GM18858 (cell line): Measurements from ENCODE around the gene CDH4.

Experiments used
- ATAC-seq: cut with Tn5 transposase; IDR thresholded peaks from one replicate; pipeline ENCODE4 v1.9.1; 2021; ENCODE audit not compliant: unreplicated experiment

CDH4 gene

DNA sequence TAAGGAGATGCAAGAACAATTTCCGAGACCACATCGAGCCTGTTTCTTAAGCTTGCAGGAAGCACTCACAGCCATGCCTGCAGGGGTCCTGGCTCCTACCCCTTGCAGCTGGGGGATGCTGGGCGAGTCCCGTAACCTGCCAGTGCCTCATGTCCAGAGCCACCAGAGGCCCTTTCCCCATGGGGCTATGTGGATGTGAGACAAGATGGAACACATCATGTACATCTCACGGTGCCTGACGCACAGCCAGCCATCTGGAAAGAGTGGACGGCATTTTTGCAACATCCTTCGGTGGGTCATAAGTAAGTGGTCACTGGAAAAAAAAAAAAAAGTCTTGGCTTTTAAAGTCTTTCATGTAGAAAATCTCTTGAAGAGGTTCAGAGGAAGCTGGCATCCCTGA is 72.8 kb downstream of the CDH4 start:
- no peak for ATAC-seq

DNA sequence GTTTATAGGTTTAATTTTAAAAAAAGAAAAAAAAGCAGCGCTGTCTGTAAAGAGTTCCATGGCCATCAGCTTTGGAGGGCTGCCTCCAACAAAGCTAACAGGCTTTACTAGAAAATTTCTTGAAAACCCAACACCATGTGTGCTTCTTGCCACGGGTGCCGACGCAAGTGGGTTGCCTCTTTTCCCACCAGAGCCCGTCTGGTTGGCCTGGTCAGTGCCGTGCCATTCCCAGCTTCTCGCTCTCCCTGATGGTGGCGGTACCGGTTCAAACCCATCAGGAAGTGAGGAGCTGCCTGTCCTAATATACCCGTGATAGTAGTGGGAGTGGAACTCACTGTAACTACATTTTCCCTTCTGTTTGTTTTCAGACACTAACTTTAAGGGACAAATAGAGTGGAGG is 73.7 kb downstream of the CDH4 start:
- no peak for ATAC-seq

DNA sequence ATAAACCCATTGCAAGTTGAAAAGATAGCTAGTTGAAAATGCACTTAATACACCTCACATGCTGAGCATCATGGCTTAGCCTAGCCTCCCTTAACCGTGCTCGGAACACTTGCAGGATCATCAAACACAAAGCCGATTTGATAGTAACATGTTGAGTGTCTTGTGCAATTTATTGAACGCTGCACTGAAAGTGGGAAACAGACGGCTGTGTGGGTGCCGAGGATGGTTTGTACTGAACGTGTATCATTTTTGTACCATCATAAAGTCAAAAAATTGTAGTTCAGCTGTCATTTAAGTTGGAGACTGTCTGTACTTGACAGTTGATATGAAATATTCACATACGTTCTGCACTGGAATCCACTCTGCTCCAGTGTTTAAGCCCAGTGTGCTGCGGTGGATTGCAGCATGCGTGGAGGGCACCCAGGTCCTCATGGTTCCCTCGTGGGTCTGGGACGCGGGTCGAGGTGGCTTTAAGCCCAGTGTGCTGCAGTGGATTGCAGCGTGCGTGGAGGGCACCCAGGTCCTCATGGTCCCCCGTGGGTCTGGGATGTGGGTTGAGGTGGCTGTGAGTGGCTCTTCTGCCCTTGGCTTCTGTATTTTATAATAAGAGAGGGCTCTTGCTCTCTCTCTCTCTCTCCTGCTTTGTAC is 77.0 kb downstream of the CDH4 start:
- ATAC-seq, result no peak

DNA sequence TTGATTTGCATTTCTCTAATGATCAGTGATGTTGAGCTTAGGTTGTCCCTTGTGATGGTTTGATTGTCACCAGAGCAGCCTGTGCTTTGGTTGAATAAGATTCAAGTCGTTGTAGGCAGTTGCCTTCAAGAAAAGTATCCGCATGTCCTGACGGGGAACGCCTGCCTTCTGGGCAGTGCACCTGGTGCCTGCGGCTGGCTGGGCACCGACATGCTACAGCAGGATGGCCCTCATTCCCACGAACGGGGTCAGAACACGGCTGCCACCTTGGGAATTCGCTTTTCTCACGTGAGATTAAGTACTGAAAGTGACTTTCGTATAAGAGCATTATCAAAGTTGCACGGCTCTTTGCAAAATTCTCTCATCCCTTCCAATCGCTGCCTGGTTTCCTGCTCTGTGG is 78.4 kb downstream of the CDH4 start:
- ATAC-seq, result no peak

DNA sequence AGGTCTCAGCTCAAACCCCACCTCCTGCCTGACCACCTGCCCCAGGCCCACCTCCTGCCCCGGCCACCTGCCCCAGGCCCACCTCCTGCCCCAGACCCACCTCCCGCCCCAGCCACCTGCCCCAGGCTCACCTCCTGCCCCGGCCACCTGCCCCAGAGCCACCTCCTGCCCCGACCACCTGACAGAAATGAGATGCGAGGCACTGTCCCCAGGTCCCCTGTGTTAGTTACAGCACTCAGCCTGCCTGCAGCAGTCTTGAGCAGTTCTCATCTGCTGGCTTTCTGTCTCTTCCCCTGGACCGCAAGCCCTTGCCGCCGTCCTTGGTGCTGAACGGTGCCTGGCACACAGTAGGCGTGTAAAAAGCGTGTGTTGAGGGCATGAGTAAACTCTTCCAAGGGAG is 79.5 kb downstream of the CDH4 start:
- no peak for ATAC-seq

DNA sequence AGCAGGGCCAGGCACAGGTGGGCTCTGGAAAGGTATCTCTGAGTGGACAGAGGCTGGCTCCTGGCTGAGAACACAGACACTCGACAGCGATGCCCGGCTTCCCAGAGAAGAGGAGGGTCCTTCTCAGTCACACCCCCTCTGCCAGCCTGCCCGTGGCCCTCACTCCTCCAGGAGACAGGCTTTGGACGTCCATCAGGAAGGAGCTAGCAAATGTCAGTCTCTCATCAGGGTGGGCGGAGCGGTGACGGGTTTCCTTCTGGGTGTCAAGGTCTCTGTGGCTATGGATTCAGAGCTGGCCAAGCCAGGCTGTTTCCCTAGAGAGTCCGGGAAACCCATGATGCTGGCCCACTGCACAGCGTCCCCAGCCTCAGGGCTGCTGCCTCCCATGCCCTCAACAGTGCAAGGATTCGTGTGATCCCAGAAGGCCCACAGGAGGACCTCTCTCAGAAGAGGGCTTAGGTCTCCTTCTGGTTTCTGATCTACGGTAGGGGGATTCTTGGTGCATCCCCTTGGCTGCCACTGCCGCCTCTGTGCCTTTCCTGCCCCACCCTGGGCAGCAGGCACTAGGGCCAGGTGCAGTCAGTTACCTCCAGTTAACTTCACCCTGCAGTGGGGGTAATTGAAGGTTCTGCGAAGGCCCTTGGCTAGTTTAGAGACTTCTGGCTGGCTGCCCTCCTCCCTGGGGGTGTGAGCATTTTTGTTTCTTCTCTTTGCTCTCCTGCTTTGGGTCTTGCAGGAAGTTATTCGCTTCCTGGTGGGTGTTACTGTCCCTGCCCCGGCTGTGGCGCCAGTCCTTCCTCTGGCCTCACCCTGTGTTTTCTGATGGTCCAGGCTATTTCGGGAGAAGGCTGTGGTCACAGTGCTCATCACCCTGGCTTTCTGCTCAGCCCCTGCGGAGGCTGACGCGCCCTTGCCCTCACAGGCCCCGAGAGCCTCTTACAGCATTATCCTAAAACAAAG is 80.2 kb downstream of the CDH4 start:
- ATAC-seq, result no peak

DNA sequence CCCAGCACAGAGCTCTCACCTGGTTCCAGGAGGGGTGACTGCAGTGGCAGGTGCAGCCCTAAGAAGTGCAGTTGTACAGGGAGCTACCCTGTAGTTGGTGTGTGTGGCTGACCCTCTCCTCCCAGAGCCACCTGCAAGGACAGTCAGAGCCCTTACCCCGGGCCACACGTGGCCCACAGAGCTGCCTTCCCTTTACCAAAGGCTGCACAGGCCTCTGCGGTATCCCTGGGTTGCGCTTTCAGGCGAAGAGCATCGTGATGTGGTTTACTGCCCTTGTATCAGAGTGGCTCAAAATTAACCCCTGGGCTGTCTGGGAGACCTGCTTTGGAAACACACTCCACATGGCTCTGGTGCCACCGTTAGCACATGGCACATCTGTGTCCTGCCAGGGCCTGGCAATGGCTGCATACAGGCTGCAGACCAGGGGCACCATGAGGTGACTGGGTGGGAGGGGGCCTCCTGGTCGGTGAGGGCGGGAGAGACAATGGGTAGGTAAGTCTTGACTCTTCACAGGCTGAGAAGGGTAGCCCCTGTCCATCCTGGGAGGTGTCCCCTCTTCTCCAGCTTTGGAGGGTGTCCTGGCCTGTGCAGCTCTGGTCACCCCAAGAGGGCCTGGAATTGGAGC is 81.5 kb downstream of the CDH4 start:
- no peak for ATAC-seq

DNA sequence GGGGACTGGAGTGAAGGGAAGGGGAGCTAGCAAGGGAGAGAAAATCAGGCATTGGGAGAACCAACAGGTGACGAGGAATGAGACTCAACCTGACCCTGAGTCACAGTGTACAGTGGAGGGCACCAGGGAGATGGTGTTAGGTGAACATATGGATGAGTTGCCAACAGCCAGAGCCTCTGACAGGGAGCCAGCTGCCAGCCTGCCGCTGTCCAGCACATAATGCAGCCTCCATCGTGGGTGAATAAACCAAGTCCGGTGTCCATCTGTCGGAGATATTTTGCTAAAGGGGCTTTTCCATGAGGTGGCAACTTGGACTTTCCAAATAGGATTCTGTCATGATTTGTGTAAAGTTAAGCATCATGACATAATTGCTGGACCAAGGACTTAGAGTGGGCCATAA is 88.1 kb downstream of the CDH4 start:
- no peak for ATAC-seq

DNA sequence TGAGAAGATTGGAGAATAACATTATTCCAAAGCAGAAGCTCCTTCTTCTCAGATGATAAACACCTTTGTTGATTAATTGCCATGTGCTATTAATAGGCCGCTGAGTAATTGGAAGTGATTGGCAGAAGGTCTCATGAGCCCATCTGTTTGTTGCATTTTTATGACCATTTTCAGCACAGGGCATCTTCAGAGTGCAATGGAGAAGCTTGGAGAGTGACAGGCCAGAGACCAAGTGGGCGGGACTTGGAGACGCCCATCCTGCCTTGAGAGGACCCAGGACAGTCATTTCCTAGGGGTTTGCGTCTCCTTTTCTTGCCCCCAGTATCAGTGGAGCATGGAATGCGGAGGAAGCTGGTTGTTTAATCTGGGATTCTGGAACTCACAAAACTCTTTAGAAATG is 89.5 kb downstream of the CDH4 start:
- no peak for ATAC-seq

DNA sequence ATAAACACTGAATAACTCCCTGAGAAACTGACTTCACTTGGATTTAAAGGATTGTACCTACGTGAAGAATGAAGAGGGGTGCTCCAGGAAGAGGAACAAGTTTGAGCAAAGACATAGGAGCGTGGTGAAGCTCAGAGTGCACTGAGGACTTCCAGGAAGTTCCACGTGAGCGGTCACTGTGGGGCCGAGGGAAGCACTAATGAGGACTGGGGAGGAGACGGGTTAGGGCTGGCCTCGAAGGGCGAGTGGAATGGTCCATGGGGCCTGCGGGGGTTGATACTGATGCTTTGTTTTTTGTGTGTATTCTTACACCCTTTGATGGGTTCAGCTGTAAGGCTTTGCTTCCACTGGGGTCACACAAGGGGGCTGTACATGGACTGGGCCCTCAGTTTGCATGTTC is 91.9 kb downstream of the CDH4 start:
- ATAC-seq, result no peak

DNA sequence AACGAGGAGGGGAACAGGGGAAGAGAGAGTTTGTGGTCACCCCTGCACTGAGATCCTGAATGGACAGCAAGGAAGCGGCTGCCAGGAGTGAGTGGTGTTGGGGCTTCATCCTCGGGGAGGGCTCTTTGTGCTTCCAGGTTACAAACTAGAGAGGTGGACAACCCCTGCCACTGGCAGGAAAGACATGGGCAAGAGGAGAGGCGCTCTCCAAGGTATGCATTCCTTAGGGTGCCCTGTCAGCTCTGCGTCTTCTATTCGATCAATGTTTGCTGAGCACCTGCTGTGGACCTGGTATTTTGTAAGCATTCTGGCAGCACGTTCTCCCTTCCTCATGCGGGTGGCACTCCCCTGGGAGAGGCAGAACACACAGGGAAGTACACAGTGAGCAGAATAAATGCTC is 93.6 kb downstream of the CDH4 start:
- ATAC-seq, result no peak

DNA sequence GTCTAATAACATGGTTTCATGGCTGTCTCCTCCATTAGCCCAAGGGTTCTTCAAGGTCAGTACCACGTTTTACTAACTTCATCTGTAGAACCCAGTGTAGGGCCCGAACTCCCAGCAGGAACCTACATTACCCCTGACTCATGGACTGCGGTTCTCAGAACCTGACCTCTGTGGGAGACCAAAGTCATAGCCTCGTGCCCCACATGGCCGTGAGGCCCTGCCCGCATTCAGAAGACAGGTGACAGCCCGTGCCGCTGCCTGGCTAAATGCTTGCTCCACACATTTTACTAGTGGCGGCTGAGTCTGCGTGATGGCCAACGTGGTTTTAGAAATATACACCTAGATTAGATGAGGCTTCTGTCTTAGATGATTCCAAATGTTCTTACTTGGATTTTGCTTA is 94.9 kb downstream of the CDH4 start:
- no peak for ATAC-seq

DNA sequence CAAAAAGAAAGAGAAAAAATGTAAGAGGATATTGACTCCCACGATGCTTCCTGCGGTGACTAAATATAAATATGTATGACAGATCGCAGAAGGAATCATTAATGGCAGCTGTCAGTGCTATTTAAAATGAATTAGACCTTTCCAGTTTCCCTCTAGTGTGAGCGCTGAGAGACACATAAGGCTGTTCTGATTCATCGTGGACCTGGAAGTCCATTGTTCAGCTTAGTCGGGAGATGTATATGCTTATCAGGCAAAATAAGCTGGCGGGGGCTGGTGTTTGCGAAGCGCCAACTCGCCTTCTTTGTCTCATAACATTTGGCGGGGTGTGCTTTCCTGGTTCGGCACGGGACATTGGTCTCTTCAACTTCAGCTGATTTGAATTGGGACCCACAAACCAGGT is 95.4 kb downstream of the CDH4 start:
- no peak for ATAC-seq

DNA sequence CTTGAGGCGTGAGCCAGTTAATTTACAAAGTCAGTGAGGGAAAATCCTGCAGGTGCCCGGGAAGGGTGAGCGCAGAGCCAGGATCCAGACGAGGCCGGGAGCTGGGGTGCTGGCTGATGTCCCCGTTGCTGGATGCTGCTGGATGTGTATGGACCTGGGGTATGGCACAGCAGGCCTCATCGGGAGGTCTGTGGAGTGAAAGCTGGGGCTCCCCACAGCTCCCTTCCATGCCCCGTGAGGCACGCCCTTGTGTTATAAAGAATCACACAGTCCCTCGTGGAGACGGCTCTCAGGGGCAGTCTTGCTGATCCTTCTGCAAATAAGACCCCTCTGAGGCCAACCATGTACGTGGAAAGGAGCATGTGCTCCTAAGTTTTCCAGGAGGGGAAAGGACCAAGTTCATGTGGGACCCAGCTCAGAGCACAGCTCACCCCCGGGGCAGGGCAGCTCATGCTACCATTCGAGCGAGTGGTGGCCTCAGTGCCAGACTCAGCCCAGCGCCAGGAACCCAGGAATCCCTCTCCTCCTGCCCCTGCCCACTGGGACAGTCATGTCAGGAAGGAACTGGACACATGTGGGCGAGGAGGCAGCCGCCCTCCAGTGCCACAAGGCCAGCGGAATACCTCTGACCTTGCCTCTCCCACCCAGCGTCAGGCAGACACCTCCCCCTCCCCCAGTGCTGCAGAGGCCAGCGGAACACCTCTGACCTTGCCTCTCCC is 97.5 kb downstream of the CDH4 start:
- ATAC-seq, result no peak

DNA sequence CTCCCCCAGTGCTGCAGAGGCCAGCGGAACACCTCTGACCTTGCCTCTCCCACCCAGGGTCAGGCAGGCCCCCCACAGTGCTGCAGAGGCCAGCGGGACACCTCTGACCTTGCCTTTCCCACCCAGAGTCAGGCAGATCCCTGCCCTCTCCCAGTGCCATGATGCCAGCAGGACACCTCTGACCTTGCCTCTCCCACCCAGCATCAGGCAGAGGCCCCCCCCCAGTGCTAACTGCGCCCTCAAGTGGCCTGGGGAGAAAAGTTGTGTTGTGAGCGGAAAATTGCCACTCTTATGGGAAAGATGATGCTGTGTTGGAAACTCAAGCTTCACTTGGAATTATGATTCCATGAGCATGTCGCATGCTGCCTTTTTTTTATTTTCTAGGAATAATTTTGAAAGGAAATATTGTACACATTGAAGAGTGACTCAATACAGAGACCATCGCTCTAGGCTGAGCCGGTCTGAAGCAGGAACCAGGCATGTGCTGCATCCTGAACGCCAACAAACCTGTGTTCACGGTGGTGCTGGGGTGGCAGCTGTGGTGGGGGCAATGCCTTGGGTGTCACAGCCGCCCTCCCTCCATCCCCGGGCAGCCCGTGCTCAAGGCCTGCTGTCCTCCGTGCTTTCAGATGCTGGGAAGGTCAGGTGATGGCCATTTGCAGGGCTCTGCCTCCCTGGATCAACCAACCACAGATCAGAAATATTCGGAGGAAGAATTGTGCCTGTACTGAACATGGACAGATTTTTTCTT is 98.6 kb downstream of the CDH4 start:
- no peak for ATAC-seq

DNA sequence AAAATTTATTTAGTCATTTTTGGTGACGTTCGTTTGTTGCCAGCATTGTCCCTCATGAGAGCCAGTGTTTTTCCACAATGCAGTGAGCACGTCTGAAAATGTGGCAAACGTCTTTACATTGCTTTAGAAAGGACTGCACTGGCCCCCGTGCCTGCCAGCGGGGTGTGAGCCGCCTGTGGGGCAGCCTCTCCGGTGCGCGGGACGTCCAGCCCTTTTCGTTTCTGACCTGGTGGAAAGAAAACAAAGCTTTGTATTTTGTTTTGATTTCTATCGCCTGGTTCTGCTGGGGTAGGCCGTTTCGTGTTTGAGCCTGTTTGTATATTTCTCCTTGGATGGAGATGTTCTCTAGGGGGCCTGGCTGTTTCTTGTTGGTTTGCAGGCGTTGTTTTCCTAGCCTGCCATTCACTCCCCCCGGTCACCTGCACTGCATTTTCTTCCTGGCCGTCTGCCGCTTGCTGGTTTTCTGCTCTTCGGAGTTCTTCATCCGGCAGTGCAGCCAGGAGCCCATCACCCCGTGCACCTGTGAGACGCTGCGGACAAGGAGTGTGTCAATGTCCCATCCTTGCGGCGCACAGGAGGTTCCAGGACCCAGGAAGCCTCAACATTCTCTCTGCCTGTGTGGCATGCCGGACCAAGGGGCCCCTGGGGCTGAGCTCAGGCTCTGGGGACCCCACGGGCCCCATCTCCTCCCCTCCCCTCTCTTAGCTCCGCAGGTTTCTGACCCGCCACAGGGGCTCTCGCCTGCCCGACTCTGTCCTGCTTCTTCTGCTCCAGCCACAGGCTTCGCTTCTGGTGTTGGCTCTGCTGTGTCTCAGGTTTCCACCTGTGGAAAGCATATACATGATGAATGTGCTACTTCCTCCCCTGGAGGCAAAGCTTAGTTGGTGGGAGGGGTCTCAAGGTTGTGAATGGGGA is 100.5 kb downstream of the CDH4 start:
- ATAC-seq, result no peak

DNA sequence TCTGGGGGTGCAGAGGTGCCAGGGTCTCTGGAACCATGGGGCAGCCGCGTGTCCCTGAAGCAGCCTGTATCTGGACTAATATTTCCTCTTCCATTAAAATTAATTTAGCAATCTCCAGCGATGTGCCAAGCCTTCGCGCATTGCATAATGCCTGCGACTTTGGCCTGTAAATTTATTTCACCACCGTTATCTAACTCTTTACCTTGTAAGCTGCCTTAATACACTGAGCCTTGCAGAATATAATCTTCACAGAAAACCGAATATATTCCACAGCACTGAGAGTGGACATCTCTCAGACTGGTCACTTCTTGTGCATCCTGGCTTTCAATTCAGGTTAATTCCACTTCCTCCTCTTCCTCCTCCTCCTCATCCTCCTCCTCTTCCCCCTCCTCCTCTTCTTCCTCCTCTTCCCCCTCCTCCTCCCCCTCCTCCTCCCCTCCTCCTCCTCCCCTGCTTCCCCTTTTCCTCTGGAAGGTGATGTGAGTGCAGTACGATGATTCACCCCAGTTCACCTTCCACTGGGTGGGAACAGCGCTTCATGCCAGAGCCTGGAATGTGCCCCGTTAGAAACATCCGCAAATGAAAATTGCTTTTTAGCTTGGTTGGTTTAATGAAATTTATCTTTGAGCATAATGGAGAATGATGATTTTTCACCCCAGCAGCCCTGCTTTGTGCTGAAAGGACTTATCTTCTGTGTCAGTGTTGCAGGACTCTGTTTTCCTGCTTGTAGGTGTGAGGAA is 101.4 kb downstream of the CDH4 start:
- no peak for ATAC-seq

DNA sequence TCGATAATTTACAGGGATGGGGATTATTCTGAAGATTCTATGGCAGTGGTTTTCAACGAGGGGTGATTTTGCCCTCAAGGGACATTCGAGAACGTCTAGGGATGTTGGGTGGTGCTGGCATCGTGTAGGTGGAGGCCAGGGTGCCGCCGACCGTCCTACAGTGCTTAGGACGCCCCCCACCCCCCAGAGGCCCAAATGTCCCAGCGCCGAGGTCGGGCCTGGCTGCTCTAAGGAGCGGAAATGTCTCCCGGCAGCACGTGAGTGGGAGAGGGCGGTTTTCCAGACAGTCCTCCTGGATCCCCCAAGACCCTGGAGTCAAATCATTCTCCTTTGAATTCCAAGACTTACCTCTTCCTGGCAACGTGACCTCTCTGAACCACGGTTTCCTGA is 101.9 kb downstream of the CDH4 start:
- no peak for ATAC-seq

DNA sequence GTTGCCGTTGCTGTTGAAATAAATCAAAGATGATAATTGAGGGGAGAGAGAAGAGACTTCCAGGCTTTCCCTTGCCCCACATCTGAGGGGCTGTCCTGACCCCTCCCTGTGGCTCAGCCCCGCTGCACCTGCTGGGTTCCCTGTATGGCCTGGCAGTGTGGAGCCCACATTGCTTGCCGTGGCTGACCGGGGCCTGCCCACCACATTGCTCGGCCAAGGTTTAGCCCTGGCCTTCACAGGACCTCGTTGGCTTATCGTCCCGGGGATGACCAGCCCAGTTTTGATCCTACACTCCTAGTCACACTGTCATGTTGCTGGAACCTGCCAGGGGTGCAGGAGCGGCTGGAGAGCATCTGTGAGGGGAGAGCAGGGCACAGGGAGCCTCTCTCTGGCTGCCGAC is 102.4 kb downstream of the CDH4 start:
- no peak for ATAC-seq
